ENCODE results near the gene RNF169. TPM values are rescaled to one million over a fixed set of nuclear protein-coding genes. Genes with fewer than 3 reads are reported as not detected.
A peak's percentile ranks its signal among the peaks of the same experiment; 100 is the strongest.

The RNF169 gene
- total and polyA plus RNA-seq, 7 donors = 3.9 to 15.9 (median 14.0) TPM

GRCh38 chr11:74731301-74732094, 17.2 kb upstream of the RNF169 start, which contains the start of gene CHRDL2:
Gene CHRDL2 (minus strand): TSS chr11:74731426. CDS start chr11:74730888, 538 bp downstream.
- DNase-seq (peak; percentile 25 to 57), ATAC-seq (peak; percentile 36 to 67 (median 59))
- H3K4me1 ChIP-seq = peaks cover 4% of the 10 kb centered on the region
- intact Hi-C loops (cut with DNase I) = loop anchor here in 1 of 2 donors (10.0 kb wide), 1 partner anchor 277 kb away; no protein-coding TSS in a partner anchor
- H3K36me3 ChIP-seq (ENCODE audit: insufficient read depth in 1 of 2, low read depth in 1 of 2) = no peaks in the 10 kb centered on the region
- WGBS, 3 donors = 10 to 18% (median 16%) methylated on average over 38 to 69 of the region's 69 CpGs
- H3K27ac ChIP-seq = no peak within 1 kb of the TSS
- TF ChIP-seq, protein P1, sequence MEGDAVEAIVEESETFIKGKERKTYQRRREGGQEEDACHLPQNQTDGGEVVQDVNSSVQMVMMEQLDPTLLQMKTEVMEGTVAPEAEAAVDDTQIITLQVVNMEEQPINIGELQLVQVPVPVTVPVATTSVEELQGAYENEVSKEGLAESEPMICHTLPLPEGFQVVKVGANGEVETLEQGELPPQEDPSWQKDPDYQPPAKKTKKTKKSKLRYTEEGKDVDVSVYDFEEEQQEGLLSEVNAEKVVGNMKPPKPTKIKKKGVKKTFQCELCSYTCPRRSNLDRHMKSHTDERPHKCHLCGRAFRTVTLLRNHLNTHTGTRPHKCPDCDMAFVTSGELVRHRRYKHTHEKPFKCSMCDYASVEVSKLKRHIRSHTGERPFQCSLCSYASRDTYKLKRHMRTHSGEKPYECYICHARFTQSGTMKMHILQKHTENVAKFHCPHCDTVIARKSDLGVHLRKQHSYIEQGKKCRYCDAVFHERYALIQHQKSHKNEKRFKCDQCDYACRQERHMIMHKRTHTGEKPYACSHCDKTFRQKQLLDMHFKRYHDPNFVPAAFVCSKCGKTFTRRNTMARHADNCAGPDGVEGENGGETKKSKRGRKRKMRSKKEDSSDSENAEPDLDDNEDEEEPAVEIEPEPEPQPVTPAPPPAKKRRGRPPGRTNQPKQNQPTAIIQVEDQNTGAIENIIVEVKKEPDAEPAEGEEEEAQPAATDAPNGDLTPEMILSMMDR (IDR thresholded peaks at IDR 0.05) = no peak
- H3K4me3 ChIP-seq = peak within 1 kb of the TSS; percentile 66
- no peaks in the 10 kb centered on the region for H3K9me3 ChIP-seq
- H3K27me3 ChIP-seq (ENCODE audit: insufficient read depth in 3 of 3, low read length in 2 of 3) = peaks cover 0 to 46% (median 11%) of the 10 kb centered on the region in 3 donors

- ATAC-seq (no peak), DNase-seq (no peak)
- TF ChIP-seq, protein P1 (IDR thresholded peaks at IDR 0.05) = no peak
- no peaks in the 10 kb centered on the region for H3K36me3 ChIP-seq (ENCODE audit: insufficient read depth in 1 of 2, low read depth in 1 of 2)
- H3K27ac ChIP-seq = no peak overlapping the region
- intact Hi-C loops (cut with DNase I) = loop anchor here in 1 of 2 donors (10.0 kb wide), 1 partner anchor 280 kb away; no protein-coding TSS in a partner anchor
- H3K4me1 ChIP-seq = peaks cover 4% of the 10 kb centered on the region
- H3K27me3 ChIP-seq (ENCODE audit: insufficient read depth in 3 of 3, low read length in 2 of 3) = peaks cover 0 to 44% (median 11%) of the 10 kb centered on the region in 3 donors
- H3K9me3 ChIP-seq = no peaks in the 10 kb centered on the region
- no peak overlapping the region for H3K4me3 ChIP-seq
- WGBS, 3 donors = 69 to 78% (median 78%) methylated on average over 1 of the region's 1 CpG
Observed at GRCh38 chr11:74734559-74734925, 14.1 kb upstream of the RNF169 start.

- no peak for DNase-seq
- intact Hi-C loops (cut with DNase I) = loop anchor here in 1 of 2 donors (10.0 kb wide), 1 partner anchor 281 kb away; no protein-coding TSS in a partner anchor
- TF ChIP-seq, protein P1 (IDR thresholded peaks at IDR 0.05) = no peak
- Histone ChIP-seq H3K27ac (no peak overlapping the region), H3K4me3 (no peak overlapping the region), H3K4me1 (peaks cover 4% of the 10 kb centered on the region), H3K27me3 (ENCODE audit: insufficient read depth in 3 of 3, low read length in 2 of 3) (peaks cover 0 to 37% (median 10%) of the 10 kb centered on the region in 3 donors), H3K36me3 (ENCODE audit: insufficient read depth in 1 of 2, low read depth in 1 of 2) (no peaks in the 10 kb centered on the region), H3K9me3 (no peaks in the 10 kb centered on the region)
- ATAC-seq = no peak
- 86 to 93% (median 88%) methylated on average over 6 of the region's 6 CpGs for WGBS, 3 donors
Observed at GRCh38 chr11:74735365-74735928, 13.2 kb upstream of the RNF169 start.

DNA sequence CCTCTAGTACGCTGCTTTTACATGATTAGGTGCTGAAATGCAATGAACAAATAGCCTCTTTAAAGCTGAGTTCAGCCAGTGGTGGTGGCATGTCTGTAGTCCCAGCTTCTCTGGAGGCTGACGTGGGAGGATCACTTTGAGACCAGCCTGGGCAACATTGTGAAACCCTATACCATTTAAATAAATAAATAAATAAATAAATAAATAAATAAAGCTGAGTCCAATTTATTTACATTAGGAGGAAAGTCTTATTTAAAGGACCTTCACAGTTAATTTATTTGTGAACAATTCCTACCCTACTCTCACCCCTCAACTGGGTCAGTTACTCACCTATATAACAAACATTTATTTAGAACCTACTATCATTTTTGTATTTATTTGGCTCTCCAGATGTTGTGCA, 12.6 kb upstream of the RNF169 start:
- intact Hi-C loops (cut with DNase I) = loop anchor here in 1 of 2 donors (10.0 kb wide), 1 partner anchor 281 kb away; no protein-coding TSS in a partner anchor
- Histone ChIP-seq H3K4me3 (no peak overlapping the region), H3K9me3 (no peaks in the 10 kb centered on the region), H3K27me3 (ENCODE audit: insufficient read depth in 3 of 3, low read length in 2 of 3) (peaks cover 0 to 32% (median 5%) of the 10 kb centered on the region in 3 donors), H3K4me1 (peaks cover 4% of the 10 kb centered on the region), H3K27ac (no peak overlapping the region), H3K36me3 (ENCODE audit: insufficient read depth in 1 of 2, low read depth in 1 of 2) (no peaks in the 10 kb centered on the region)
- ATAC-seq (no peak), DNase-seq (no peak)
- WGBS, 3 donors = 92% methylated on average over 2 of the region's 2 CpGs
- TF ChIP-seq, protein P1 (IDR thresholded peaks at IDR 0.05) = no peak
